HCT116 (cell line): ENCODE measurements around the gene KIF25. TPM values are rescaled to one million over a fixed set of nuclear protein-coding genes. Genes with fewer than 3 reads are reported as not detected.

Source experiments
- ATAC-seq: fragments of 200-7000 bp; cut with Tn5 transposase; 2 replicates; pipeline ENCODE4 v1.9.1; 2020; ENCODE audit warnings: mild to moderate bottlenecking, moderate library complexity
- BruUV-seq: library from RNA; stranded (reverse); fragments of 400-500 nt; replicated peaks from 2 replicates; lab custom pipeline; 2021; lab: Mats Ljungman, UMichigan
- CTCF ChIA-PET: fragments of 300-600 bp; sonication (Branson Sonifier 250); formaldehyde crosslinking; loops from one replicate; lab custom pipeline; 2021; ENCODE audit warnings: antibody characterized with exemption; lab: Charles Lee
- POLR2A ChIA-PET: fragments of 300-600, 350-600 bp; sonication (Branson Sonifier 250); formaldehyde crosslinking; loops from one replicate; lab custom pipeline; 2021; ENCODE audit warnings: antibody characterized with exemption; lab: Charles Lee
- RAD21 ChIA-PET, 2 experiments: fragments of 300-600 bp; sonication (Branson Sonifier 250); formaldehyde crosslinking; loops; one replicate each; lab custom pipeline; 2023; ENCODE audit warnings: low total read pairs in 2 of 2; ENCODE audit not compliant: uncharacterized antibody in 2 of 2, unreplicated experiment in 2 of 2, low non-redundant PET in 1 of 2; lab: Charles Lee
- DNase-seq: peaks from one replicate; pipeline ENCODE4 v3.0.0-alpha.2; 2010; ENCODE audit warnings: low read depth, low spot score
- H2AFZ ChIP-seq: fragments of 200-600 bp; shearing (Covaris generic), sonication (generic); 2 replicates; pipeline ENCODE4 v1.6.1; 2017; ENCODE audit warnings: low read depth, mixed run types, mixed read lengths, antibody characterized with exemption, low read length; ENCODE audit not compliant: poor library complexity, severe bottlenecking
- H3K27ac ChIP-seq: 2 replicates; pipeline ENCODE4 v1.5.1; 2012; ENCODE audit warnings: low read depth, low read length
- H3K27me3 ChIP-seq: fragments of 200-600 bp; sonication (generic); 2 replicates; pipeline ENCODE4 v1.6.1; 2016; ENCODE audit warnings: mixed run types, low read length, mixed read lengths; ENCODE audit not compliant: insufficient read depth
- H3K36me3 ChIP-seq, 2 experiments: fragments of 200-500 bp in 1 of 2; fragments of 200-600 bp in 1 of 2; sonication (Bioruptor generic) in 1 of 2; sonication (generic) in 1 of 2; 2 replicates each; pipeline versions ENCODE4 v1.5.1 to v1.6.1; 2014 to 2016; ENCODE audit warnings: low read length in 2 of 2, inconsistent platforms in 1 of 2, mixed read lengths in 1 of 2, mixed run types in 1 of 2; ENCODE audit not compliant: insufficient read depth in 2 of 2, control insufficient read depth in 1 of 2
- H3K4me1 ChIP-seq, 2 experiments: fragments of 200-600 bp in 1 of 2; sonication (generic) in 1 of 2; 2 replicates each; pipeline versions ENCODE4 v1.5.1 to v1.6.1; 2012 to 2017; ENCODE audit warnings: low read length in 2 of 2, inconsistent platforms in 1 of 2, mild to moderate bottlenecking in 1 of 2, mixed read lengths in 1 of 2, mixed run types in 1 of 2, moderate library complexity in 1 of 2; ENCODE audit not compliant: insufficient read depth in 2 of 2, control insufficient read depth in 1 of 2
- H3K4me2 ChIP-seq: fragments of 200-600 bp; sonication (generic); 2 replicates; pipeline ENCODE4 v1.6.1; 2017; ENCODE audit warnings: mixed run types, low read length, mixed read lengths
- H3K4me3 ChIP-seq, 2 experiments: fragments of 200-600 bp in 1 of 2; sonication (generic) in 1 of 2; replicated peaks in 1 of 2; 2 replicates each; pipeline ENCODE4 v1.5.1; 2011 to 2016; ENCODE audit warnings: low read length in 2 of 2, control low read depth in 1 of 2, low read depth in 1 of 2, mild to moderate bottlenecking in 1 of 2, mixed read lengths in 1 of 2, mixed run types in 1 of 2
- H3K79me2 ChIP-seq: fragments of 200-600 bp; sonication (generic); 2 replicates; pipeline ENCODE4 v1.6.1; 2017; ENCODE audit warnings: mild to moderate bottlenecking, mixed run types, low read length, moderate library complexity, mixed read lengths; ENCODE audit not compliant: insufficient read depth
- H3K9ac ChIP-seq: fragments of 200-600 bp; sonication (generic); 2 replicates; pipeline ENCODE4 v1.6.1; 2016; ENCODE audit warnings: low read length, mixed read lengths
- H3K9me2 ChIP-seq: fragments of 200-600 bp; sonication (generic), shearing (Covaris generic); 2 replicates; pipeline ENCODE4 v1.6.1; 2017; ENCODE audit warnings: mixed run types, mild to moderate bottlenecking, moderate library complexity; ENCODE audit not compliant: insufficient read depth
- H3K9me3 ChIP-seq, 2 experiments: fragments of 200-500 bp in 1 of 2; fragments of 200-600 bp in 1 of 2; sonication (Bioruptor generic) in 1 of 2; sonication (generic) in 1 of 2; 2 replicates each; pipeline ENCODE4 v1.6.1; 2014 to 2017; ENCODE audit warnings: low read length in 2 of 2, mixed read lengths in 2 of 2, inconsistent platforms in 1 of 2, low read depth in 1 of 2, mild to moderate bottlenecking in 1 of 2, mixed run types in 1 of 2, moderate library complexity in 1 of 2; ENCODE audit not compliant: control insufficient read depth in 1 of 2, insufficient read depth in 1 of 2
- H4K20me1 ChIP-seq: fragments of 200-600 bp; sonication (generic), shearing (Covaris generic); 2 replicates; pipeline ENCODE4 v1.6.1; 2017; ENCODE audit warnings: mixed run types, mild to moderate bottlenecking, moderate library complexity; ENCODE audit not compliant: insufficient read depth
- CEBPB ChIP-seq: IDR thresholded peaks from 2 replicates; pipeline ENCODE4 v1.6.1; 2012; ENCODE audit warnings: low read depth
- EZH2 ChIP-seq: fragments of 200-600 bp; sonication (generic); IDR thresholded peaks from 2 replicates; pipeline ENCODE4 v1.6.1; 2017; ENCODE audit warnings: antibody characterized with exemption, mixed run types
- JUND ChIP-seq: IDR thresholded peaks from 2 replicates; pipeline ENCODE4 v1.6.1; 2012
- POLR2A ChIP-seq: IDR thresholded peaks from 2 replicates; pipeline ENCODE4 v1.7.0; 2011; ENCODE audit warnings: borderline replicate concordance; ENCODE audit not compliant: insufficient read depth, insufficient read length; ENCODE audit errors: extremely low read depth
- REST ChIP-seq: IDR thresholded peaks from 2 replicates; pipeline ENCODE4 v1.6.1; 2012; ENCODE audit warnings: low read depth
- SRF ChIP-seq: IDR thresholded peaks from 2 replicates; pipeline ENCODE4 v1.6.1; 2012; ENCODE audit warnings: low read depth
- ZBTB33 ChIP-seq: IDR thresholded peaks from 2 replicates; pipeline ENCODE4 v1.6.1; 2011; ENCODE audit warnings: mild to moderate bottlenecking, low read length, moderate library complexity; ENCODE audit not compliant: insufficient replicate concordance; ENCODE audit errors: extremely low read depth
- intact Hi-C: fragments of 100-400 bp; cut with micrococcal nuclease; formaldehyde crosslinking; loops from 2 replicates; pipeline ENCODE4 v1.10.0; 2022
- total RNA-seq: library from RNA; stranded (reverse); gene quantifications from one replicate; pipeline ENCODE4 v1.2.1, GENCODE V29; 2021; ENCODE audit not compliant: unreplicated experiment

Gene KIF25
- total RNA-seq, 1 experiment from 2014 or later: not detected

GRCh38 chr6:168022488-168023321, 25.2 kb downstream of the KIF25 start:
- ATAC-seq: no peak
- no TSS peak for BruUV-seq

More at GRCh38 chr6:168022488-168023321, 25.2 kb downstream of the KIF25 start:
- H3K4me1 ChIP-seq: peaks cover 7 to 13% of the 10 kb centered on the region in 2 experiments
- intact Hi-C loops: no loop called here
- 0 out of 2 replicates have a peak, but pooled peaks cover 8% of the 10 kb centered on the region for H3K27me3 ChIP-seq
- no peaks in the 10 kb centered on the region for H3K9me3 ChIP-seq
- no peak for DNase-seq
- no peaks in the 10 kb centered on the region for H4K20me1 ChIP-seq
- H3K4me3 ChIP-seq: no peak overlapping the region
- ChIA-PET CTCF (no interaction called here), RAD21 (no interaction called here), POLR2A (no interaction called here)
- no peak overlapping the region for H3K27ac ChIP-seq
- no peak overlapping the region for H2AFZ ChIP-seq
- H3K36me3 ChIP-seq: no peaks in the 10 kb centered on the region
- H3K4me2 ChIP-seq: no peak overlapping the region
- no peak overlapping the region for H3K9ac ChIP-seq
- H3K9me2 ChIP-seq: no peaks in the 10 kb centered on the region
- H3K79me2 ChIP-seq: no peaks in the 10 kb centered on the region
- no peak for TF ChIP-seq REST
- no peak for TF ChIP-seq SRF
- no peak for TF ChIP-seq JUND
- no peak for TF ChIP-seq EZH2
- no peak for TF ChIP-seq POLR2A
- no peak for TF ChIP-seq CEBPB
- TF ChIP-seq ZBTB33: no peak
